IMR-90 (cell line): ENCODE results near the gene CAMKMT. TPM values are rescaled to one million over a fixed set of nuclear protein-coding genes. Genes with fewer than 3 reads are reported as not detected.

Experiments used
- ATAC-seq: fragments of 200-7000 bp; cut with Tn5 transposase; 2 replicates; pipeline ENCODE4 v1.9.1; 2020; ENCODE audit warnings: low read depth, mild to moderate bottlenecking, moderate library complexity
- BruUV-seq: library from RNA; stranded (reverse); fragments of 400-500 nt; replicated peaks from 2 replicates; lab custom pipeline; 2021; lab: Mats Ljungman, UMichigan
- CTCF ChIA-PET: fragments of 300-600 bp; formaldehyde crosslinking; extraction: SDS; loops from one replicate; lab custom pipeline; 2021; ENCODE audit warnings: antibody characterized with exemption; lab: Yijun Ruan, JAX
- POLR2A ChIA-PET: fragments of 300-600 bp; sonication (Branson Sonifier 250); formaldehyde crosslinking; loops from one replicate; lab custom pipeline; 2022; ENCODE audit warnings: antibody characterized with exemption; ENCODE audit not compliant: unreplicated experiment; lab: Charles Lee
- DNase-seq: peaks from one replicate; pipeline ENCODE4 v3.0.0; 2013
- H2AFZ ChIP-seq: replicated peaks from 2 replicates; pipeline ENCODE3; 2013; ENCODE audit warnings: low read length, mild to moderate bottlenecking; ENCODE audit not compliant: poor library complexity
- H2AK5ac ChIP-seq: 2 replicates; pipeline ENCODE4 v1.6.1; 2013; ENCODE audit warnings: low read depth, low read length, inconsistent platforms
- H2AK9ac ChIP-seq: replicated peaks from 2 replicates; pipeline ENCODE3; 2013; ENCODE audit warnings: mild to moderate bottlenecking, low read depth, low read length, moderate library complexity; ENCODE audit not compliant: poor library complexity
- H2BK120ac ChIP-seq: 2 replicates; pipeline ENCODE4 v1.6.1; 2013; ENCODE audit warnings: low read depth, low read length, inconsistent platforms
- H2BK15ac ChIP-seq: 3 replicates; pipeline ENCODE4 v1.6.1; 2013; ENCODE audit warnings: low read depth, low read length, inconsistent platforms
- H2BK20ac ChIP-seq: 2 replicates; pipeline ENCODE4 v1.6.1; 2013; ENCODE audit warnings: low read depth, mild to moderate bottlenecking, inconsistent platforms, low read length, moderate library complexity
- H2BK5ac ChIP-seq: 2 replicates; pipeline ENCODE4 v1.6.1; 2013; ENCODE audit warnings: mild to moderate bottlenecking, low read depth, low read length, inconsistent platforms; ENCODE audit not compliant: poor library complexity, severe bottlenecking
- H3K14ac ChIP-seq: replicated peaks from 2 replicates; pipeline ENCODE4 v1.6.1; 2013; ENCODE audit warnings: low read depth, low read length, inconsistent platforms
- H3K18ac ChIP-seq: 2 replicates; pipeline ENCODE4 v1.6.1; 2013; ENCODE audit warnings: low read depth, low read length, control low read depth
- H3K23ac ChIP-seq: 2 replicates; pipeline ENCODE4 v1.6.1; 2013; ENCODE audit warnings: low read depth, low read length, inconsistent platforms
- H3K27ac ChIP-seq: 2 replicates; pipeline ENCODE4 v1.5.1; 2013; ENCODE audit warnings: mild to moderate bottlenecking, control low read depth, low read length; ENCODE audit not compliant: insufficient read depth
- H3K27me3 ChIP-seq: 2 replicates; pipeline ENCODE4 v1.6.1; 2013; ENCODE audit warnings: low read length; ENCODE audit not compliant: control insufficient read depth, insufficient read depth
- H3K36me3 ChIP-seq: 2 replicates; pipeline ENCODE4 v1.6.1; 2013; ENCODE audit warnings: low read length, mixed read lengths; ENCODE audit not compliant: control insufficient read depth, insufficient read depth
- H3K4ac ChIP-seq: 2 replicates; pipeline ENCODE4 v1.6.1; 2013; ENCODE audit warnings: low read depth, low read length, inconsistent platforms
- H3K4me1 ChIP-seq: 2 replicates; pipeline ENCODE4 v1.6.1; 2013; ENCODE audit warnings: low read length, mixed read lengths; ENCODE audit not compliant: control insufficient read depth, insufficient read depth
- H3K4me2 ChIP-seq: 2 replicates; pipeline ENCODE4 v1.6.1; 2013; ENCODE audit warnings: low read depth, mild to moderate bottlenecking, control low read depth, low read length, moderate library complexity
- H3K4me3 ChIP-seq: 2 replicates; pipeline ENCODE4 v1.5.1; 2013; ENCODE audit warnings: low read depth, mild to moderate bottlenecking, control low read depth, low read length, moderate library complexity; ENCODE audit not compliant: insufficient read depth
- H3K56ac ChIP-seq: 2 replicates; pipeline ENCODE4 v1.6.1; 2013; ENCODE audit warnings: low read length, inconsistent platforms; ENCODE audit not compliant: insufficient read depth; ENCODE audit errors: extremely low read depth
- H3K79me1 ChIP-seq, 2 experiments: 2 replicates each; pipeline ENCODE4 v1.6.1; 2013; ENCODE audit warnings: low read length in 2 of 2, inconsistent platforms in 1 of 2, low read depth in 1 of 2
- H3K9ac ChIP-seq: 2 replicates; pipeline ENCODE4 v1.6.1; 2013; ENCODE audit warnings: low read depth, low read length, control low read depth
- H3K9me1 ChIP-seq: 2 replicates; pipeline ENCODE4 v1.6.1; 2013; ENCODE audit warnings: low read length, inconsistent platforms; ENCODE audit not compliant: insufficient read depth
- H3K9me3 ChIP-seq: 2 replicates; pipeline ENCODE4 v1.6.1; 2013; ENCODE audit warnings: low read length; ENCODE audit not compliant: control insufficient read depth, insufficient read depth
- H4K20me1 ChIP-seq: 2 replicates; pipeline ENCODE4 v1.6.1; 2013; ENCODE audit warnings: low read length, inconsistent platforms; ENCODE audit not compliant: insufficient read depth
- H4K5ac ChIP-seq: 2 replicates; pipeline ENCODE4 v1.6.1; 2013; ENCODE audit warnings: mild to moderate bottlenecking, low read depth, low read length, control low read depth
- H4K8ac ChIP-seq, 2 experiments: 2 replicates each; pipeline ENCODE4 v1.6.1; 2013; ENCODE audit warnings: low read depth in 2 of 2, low read length in 2 of 2, control low read depth in 1 of 2, inconsistent platforms in 1 of 2
- H4K91ac ChIP-seq: 2 replicates; pipeline ENCODE4 v1.6.1; 2013; ENCODE audit warnings: low read depth, low read length, inconsistent platforms; ENCODE audit not compliant: insufficient read depth
- CTCF ChIP-seq: conservative IDR thresholded peaks from 2 replicates; pipeline ENCODE4 v1.5.1; 2012; ENCODE audit warnings: mild to moderate bottlenecking, low read depth, low read length, improper control_type of control experiment
- USF2 ChIP-seq: fragments of 150-350 bp; IDR thresholded peaks from 2 replicates; pipeline ENCODE4 v1.6.1; 2017; ENCODE audit warnings: mild to moderate bottlenecking, antibody characterized with exemption, low read length, low read depth
- dilution Hi-C: fragments of 300-500 bp; cut with HindIII; formaldehyde crosslinking; loops from one replicate; pipeline ENCODE4 v1.14.3; 2018; ENCODE audit warnings: low sequenced_read_pairs; ENCODE audit not compliant: unreplicated experiment
- in situ Hi-C: fragments of 300-500 bp; cut with MboI; formaldehyde crosslinking; loops from 3 replicates; pipeline ENCODE4 v1.14.3; 2019; ENCODE audit warnings: low sequenced_read_pairs, inconsistent platforms, mixed read lengths
- intact Hi-C: fragments of 100-400 bp; cut with micrococcal nuclease; formaldehyde crosslinking; loops from 2 replicates; pipeline ENCODE4 v1.10.0; 2022
- polyA plus RNA-seq, 3 experiments: library from polyadenylated mRNA; depleted of rRNA; stranded (reverse); fragments of >200 nt; gene quantifications; 2 replicates each; pipeline ENCODE4 v1.2.3, GENCODE V29; 2012; ENCODE audit warnings: low replicate concordance in 1 of 3
- total RNA-seq: library from RNA; depleted of rRNA; stranded (reverse); fragments of >200 nt; gene quantifications from 2 replicates; pipeline ENCODE4 v1.2.3, GENCODE V29; 2012

CAMKMT gene
- total and polyA plus RNA-seq, 2 of the 4 experiments (the other 2 are of a cell fraction) = 4.4 to 6.8 TPM

GRCh38 chr2:44555700-44556099 is 194.0 kb downstream of the CAMKMT start:
- H3K36me3 ChIP-seq = no peaks in the 10 kb centered on the region
- no peak overlapping the region for H3K4me3 ChIP-seq
- no peak overlapping the region for H3K14ac ChIP-seq
- no peak overlapping the region for H2BK15ac ChIP-seq
- no peak for DNase-seq
- dilution Hi-C loops (no loop called here), in situ Hi-C loops (no loop called here), intact Hi-C loops (no loop called here)
- H3K4me2 ChIP-seq = no peak overlapping the region
- H2AFZ ChIP-seq = no peak overlapping the region
- 0 out of 2 replicates have a peak, but pooled peaks cover 2% of the 10 kb centered on the region for H3K4me1 ChIP-seq
- H3K56ac ChIP-seq = no peak overlapping the region
- H3K4ac ChIP-seq = no peak overlapping the region
- no peaks in the 10 kb centered on the region for H3K27me3 ChIP-seq
- no peak overlapping the region for H2AK9ac ChIP-seq
- no peak overlapping the region for H4K5ac ChIP-seq
- no peaks in the 10 kb centered on the region for H4K20me1 ChIP-seq
- CTCF ChIA-PET = no interaction called here
- no peak overlapping the region for H3K27ac ChIP-seq
- H3K18ac ChIP-seq = no peak overlapping the region
- H4K91ac ChIP-seq = no peak overlapping the region
- H2BK120ac ChIP-seq = no peak overlapping the region
- ATAC-seq = no peak
- no peak overlapping the region for H4K8ac ChIP-seq
- H3K79me1 ChIP-seq = no peaks in the 10 kb centered on the region
- H2BK20ac ChIP-seq = no peak overlapping the region
- BruUV-seq = no TSS peak
- POLR2A ChIA-PET = no interaction called here
- H3K9me3 ChIP-seq = no peaks in the 10 kb centered on the region
- no peak overlapping the region for H3K23ac ChIP-seq
- no peaks in the 10 kb centered on the region for H3K9me1 ChIP-seq
- no peak overlapping the region for H3K9ac ChIP-seq
- H2BK5ac ChIP-seq = no peak overlapping the region
- no peak overlapping the region for H2AK5ac ChIP-seq
- TF ChIP-seq USF2 = no peak
- TF ChIP-seq CTCF = no peak
